Measurements from ENCODE around the gene AGAP6. TPM values are rescaled to one million over a fixed set of nuclear protein-coding genes. Genes with fewer than 3 reads are reported as not detected.
"Not testable (repeated sequence)": the region's sequence is repeated elsewhere in the genome, so short reads cannot be mapped to it uniquely, and the experiment has no call there.

AGAP6 gene
- total RNA-seq, result 10 to 100 TPM; 10.1 to 10.8 TPM
- long read RNA-seq, donor 1, result 0 reads
- long read RNA-seq, donor 2, partial matches to known transcripts, result 0 of 5 reads
- long read RNA-seq, donor 2, other reads (novel, unspliced or antisense), result 4 of 5 reads

- DNase-seq (ENCODE audit: low spot score); intact Hi-C loops (cut with DNase I): not testable (repeated sequence)
Observed at GRCh38 chr10:49988376-49988775, at the start of gene AGAP6. Gene AGAP6 (plus strand): TSS chr10:49988406. CDS start chr10:49988716, 310 bp downstream.

GRCh38 chr10:49941447-49942338, 46.5 kb upstream of the AGAP6 start, which contains the start of the genes PARG and TIMM23B:
Gene PARG (minus strand): TSS chr10:49942027. CDS start chr10:49941725, 302 bp downstream.
Gene TIMM23B (plus strand): TSS chr10:49942053. CDS start chr10:49942195, 142 bp downstream.
- peak; percentile 93 for DNase-seq (ENCODE audit: low spot score)
- intact Hi-C loops (cut with DNase I), result not testable (repeated sequence)

GRCh38 chr10:49942339-49942705, 45.9 kb upstream of the AGAP6 start:
- DNase-seq (ENCODE audit: low spot score); intact Hi-C loops (cut with DNase I): not testable (repeated sequence)

- intact Hi-C loops (cut with DNase I); DNase-seq (ENCODE audit: low spot score): not testable (repeated sequence)
Observed at GRCh38 chr10:49943607-49944006, 44.6 kb upstream of the AGAP6 start.

- intact Hi-C loops (cut with DNase I); DNase-seq (ENCODE audit: low spot score): not testable (repeated sequence)
Observed at GRCh38 chr10:49948142-49948541, 40.1 kb upstream of the AGAP6 start.

GRCh38 chr10:49948737-49949136, 39.5 kb upstream of the AGAP6 start:
- DNase-seq (ENCODE audit: low spot score); intact Hi-C loops (cut with DNase I): not testable (repeated sequence)

- DNase-seq (ENCODE audit: low spot score); intact Hi-C loops (cut with DNase I): not testable (repeated sequence)
Observed at GRCh38 chr10:49952006-49952405, 36.2 kb upstream of the AGAP6 start.

- intact Hi-C loops (cut with DNase I); DNase-seq (ENCODE audit: low spot score): not testable (repeated sequence)
Observed at GRCh38 chr10:49953122-49953521, 35.1 kb upstream of the AGAP6 start.

- intact Hi-C loops (cut with DNase I); DNase-seq (ENCODE audit: low spot score): not testable (repeated sequence)
Observed at GRCh38 chr10:49970331-49970857, 17.8 kb upstream of the AGAP6 start.

- intact Hi-C loops (cut with DNase I); DNase-seq (ENCODE audit: low spot score): not testable (repeated sequence)
Observed at GRCh38 chr10:49971466-49971865, 16.7 kb upstream of the AGAP6 start.

- intact Hi-C loops (cut with DNase I); DNase-seq (ENCODE audit: low spot score): not testable (repeated sequence)
Observed at GRCh38 chr10:49972094-49972493, 16.1 kb upstream of the AGAP6 start.

GRCh38 chr10:49977756-49978155, 10.4 kb upstream of the AGAP6 start:
- intact Hi-C loops (cut with DNase I); DNase-seq (ENCODE audit: low spot score): not testable (repeated sequence)

- intact Hi-C loops (cut with DNase I); DNase-seq (ENCODE audit: low spot score): not testable (repeated sequence)
Observed at GRCh38 chr10:49987207-49987606, 999 bp upstream of the AGAP6 start.

- DNase-seq (ENCODE audit: low spot score); intact Hi-C loops (cut with DNase I): not testable (repeated sequence)
Observed at GRCh38 chr10:49995321-49995720, 7.1 kb downstream of the AGAP6 start.

- DNase-seq (ENCODE audit: low spot score); intact Hi-C loops (cut with DNase I): not testable (repeated sequence)
Observed at GRCh38 chr10:50014024-50014423, 25.8 kb downstream of the AGAP6 start.

GRCh38 chr10:50015596-50016220, 27.5 kb downstream of the AGAP6 start:
- intact Hi-C loops (cut with DNase I), result not testable (repeated sequence)

GRCh38 chr10:50016926-50017325, 28.7 kb downstream of the AGAP6 start:
- intact Hi-C loops (cut with DNase I); DNase-seq (ENCODE audit: low spot score): not testable (repeated sequence)

More at GRCh38 chr10:50015596-50016220, 27.5 kb downstream of the AGAP6 start:
- DNase-seq (ENCODE audit: low spot score), result not testable (repeated sequence)

- DNase-seq (ENCODE audit: low spot score); intact Hi-C loops (cut with DNase I): not testable (repeated sequence)
Observed at GRCh38 chr10:50017646-50018045, 29.4 kb downstream of the AGAP6 start.

GRCh38 chr10:50019279-50019678, 31.1 kb downstream of the AGAP6 start:
- intact Hi-C loops (cut with DNase I); DNase-seq (ENCODE audit: low spot score): not testable (repeated sequence)
